Measurements from ENCODE around the gene PRR12. TPM values are rescaled to one million over a fixed set of nuclear protein-coding genes. Genes with fewer than 3 reads are reported as not detected.
"Not testable (repeated sequence)": the region's sequence is repeated elsewhere in the genome, so short reads cannot be mapped to it uniquely, and the experiment has no call there.

Gene PRR12
- polyA plus RNA-seq, 3 donors, result 0.04 to 3.3 (median 0.11) TPM

DNA sequence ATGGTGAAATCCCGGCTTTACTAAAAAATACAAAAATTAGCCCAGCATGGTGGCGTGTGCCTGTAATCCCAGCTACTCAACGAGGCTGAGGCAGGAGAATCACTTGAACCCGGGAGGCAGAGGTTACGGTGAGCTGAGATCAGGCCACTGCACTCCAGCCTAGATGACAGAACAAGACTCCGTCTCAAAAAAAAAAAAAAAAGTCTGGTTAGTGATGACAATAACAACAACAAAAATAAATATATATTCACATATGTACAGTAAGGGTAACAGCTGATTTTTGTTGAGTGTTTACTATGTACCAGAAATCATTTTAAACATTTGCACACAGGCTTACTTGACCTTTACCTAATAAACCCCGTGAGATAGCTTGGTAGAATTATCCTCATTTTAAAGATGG, 26.0 kb downstream of the PRR12 start:
- H3K27ac Mint-ChIP-seq, result peak overlapping the region in 1 of 7 donors; percentile 48
- no peak overlapping the region for H3K27ac ChIP-seq (ENCODE audit: low read depth in 1 of 2, low read length in 2 of 2)
- H3K36me3 Mint-ChIP-seq, result peaks cover 54 to 86% of the 10 kb centered on the region in 2 donors
- H3K4me3 ChIP-seq (replicated peaks in 1 of 3; ENCODE audit: low read depth in 2 of 3, low read length in 3 of 3), result no peak overlapping the region
- peaks cover 17% of the 10 kb centered on the region for H3K4me1 Mint-ChIP-seq
- H3K4me2 ChIP-seq (replicated peaks; ENCODE audit: extremely low read depth, low read length, poor library complexity, severe bottlenecking), result no peak overlapping the region
- H3K27me3 ChIP-seq (ENCODE audit: control insufficient read depth in 2 of 2, insufficient read depth in 2 of 2, low read length in 2 of 2), result no peaks in the 10 kb centered on the region
- peaks cover 5 to 18% of the 10 kb centered on the region in 2 donors for H3K4me1 ChIP-seq (ENCODE audit: control insufficient read depth in 1 of 2, insufficient read depth in 2 of 2, low read length in 2 of 2)
- DNase-seq, result no peak
- peaks cover 0 to 6% (median 0%) of the 10 kb centered on the region in 7 donors for H3K9me3 Mint-ChIP-seq
- 94% methylated on average over 4 of the region's 7 CpGs for WGBS (ENCODE audit: insufficient coverage)
- intact Hi-C loops (cut with micrococcal nuclease), result no loop called here
- H3K79me2 ChIP-seq (ENCODE audit: insufficient read depth, low read length), result peaks cover 31% of the 10 kb centered on the region
- peaks cover 77% of the 10 kb centered on the region for H4K20me1 ChIP-seq (ENCODE audit: insufficient read depth, low read length)
- H3K36me3 ChIP-seq (replicated peaks in 1 of 2; ENCODE audit: control insufficient read depth in 1 of 2, insufficient read depth in 2 of 2, low read length in 2 of 2), result peaks cover 68 to 82% of the 10 kb centered on the region in 2 donors
- TF ChIP-seq, protein P1, sequence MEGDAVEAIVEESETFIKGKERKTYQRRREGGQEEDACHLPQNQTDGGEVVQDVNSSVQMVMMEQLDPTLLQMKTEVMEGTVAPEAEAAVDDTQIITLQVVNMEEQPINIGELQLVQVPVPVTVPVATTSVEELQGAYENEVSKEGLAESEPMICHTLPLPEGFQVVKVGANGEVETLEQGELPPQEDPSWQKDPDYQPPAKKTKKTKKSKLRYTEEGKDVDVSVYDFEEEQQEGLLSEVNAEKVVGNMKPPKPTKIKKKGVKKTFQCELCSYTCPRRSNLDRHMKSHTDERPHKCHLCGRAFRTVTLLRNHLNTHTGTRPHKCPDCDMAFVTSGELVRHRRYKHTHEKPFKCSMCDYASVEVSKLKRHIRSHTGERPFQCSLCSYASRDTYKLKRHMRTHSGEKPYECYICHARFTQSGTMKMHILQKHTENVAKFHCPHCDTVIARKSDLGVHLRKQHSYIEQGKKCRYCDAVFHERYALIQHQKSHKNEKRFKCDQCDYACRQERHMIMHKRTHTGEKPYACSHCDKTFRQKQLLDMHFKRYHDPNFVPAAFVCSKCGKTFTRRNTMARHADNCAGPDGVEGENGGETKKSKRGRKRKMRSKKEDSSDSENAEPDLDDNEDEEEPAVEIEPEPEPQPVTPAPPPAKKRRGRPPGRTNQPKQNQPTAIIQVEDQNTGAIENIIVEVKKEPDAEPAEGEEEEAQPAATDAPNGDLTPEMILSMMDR (IDR thresholded peaks at IDR 0.05), result no peak
- no peak overlapping the region for H2AFZ ChIP-seq (ENCODE audit: insufficient read depth, low read depth, low read length, poor library complexity, severe bottlenecking)
- H3K4me3 Mint-ChIP-seq, result no peak overlapping the region
- no peaks in the 10 kb centered on the region for H3K27me3 Mint-ChIP-seq (ENCODE audit: low read depth in 3 of 3)
- no peak overlapping the region for H3K9ac ChIP-seq (ENCODE audit: insufficient read depth, low read length, poor library complexity, severe bottlenecking)
- H3K9me3 ChIP-seq (replicated peaks in 1 of 2; ENCODE audit: control insufficient read depth in 1 of 2, insufficient read depth in 1 of 2, low read length in 2 of 2), result no peaks in the 10 kb centered on the region

DNA sequence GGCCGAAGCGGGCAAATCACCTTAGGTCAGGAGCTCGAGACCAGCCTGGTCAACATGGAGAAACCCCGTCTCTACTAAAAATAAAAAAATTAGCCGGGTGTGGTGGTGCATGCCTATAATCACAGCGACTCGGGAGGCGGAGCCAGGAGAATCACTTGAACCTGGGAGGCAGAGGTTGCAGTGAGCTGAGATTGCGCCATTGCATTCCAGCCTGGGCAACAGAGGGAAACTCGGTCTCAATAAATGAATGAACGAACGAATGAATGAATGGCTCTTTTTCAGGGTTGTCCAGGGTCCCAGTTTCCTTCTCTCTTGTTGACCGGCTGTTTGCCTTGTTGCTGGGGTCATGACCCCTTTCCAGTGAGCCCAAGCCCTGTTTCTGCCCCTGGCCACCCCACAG, 26.9 kb downstream of the PRR12 start:
- Mint-ChIP-seq H3K4me1 (peaks cover 10% of the 10 kb centered on the region), H3K36me3 (peaks cover 55 to 91% of the 10 kb centered on the region in 2 donors), H3K27ac (peak overlapping the region in 3 of 7 donors; percentile 11 to 64 (median 50))
- H2AFZ ChIP-seq (ENCODE audit: insufficient read depth, low read depth, low read length, poor library complexity, severe bottlenecking); H3K4me3 Mint-ChIP-seq; H3K9ac ChIP-seq (ENCODE audit: insufficient read depth, low read length, poor library complexity, severe bottlenecking); intact Hi-C loops (cut with micrococcal nuclease); H3K9me3 Mint-ChIP-seq; H3K27ac ChIP-seq (ENCODE audit: low read depth in 1 of 2, low read length in 2 of 2); H3K27me3 Mint-ChIP-seq (ENCODE audit: low read depth in 3 of 3); H3K27me3 ChIP-seq (ENCODE audit: control insufficient read depth in 2 of 2, insufficient read depth in 2 of 2, low read length in 2 of 2); H3K4me2 ChIP-seq (replicated peaks; ENCODE audit: extremely low read depth, low read length, poor library complexity, severe bottlenecking); H3K9me3 ChIP-seq (replicated peaks in 1 of 2; ENCODE audit: control insufficient read depth in 1 of 2, insufficient read depth in 1 of 2, low read length in 2 of 2); DNase-seq; H3K4me1 ChIP-seq (ENCODE audit: control insufficient read depth in 1 of 2, insufficient read depth in 2 of 2, low read length in 2 of 2); H3K4me3 ChIP-seq (replicated peaks in 1 of 3; ENCODE audit: low read depth in 2 of 3, low read length in 3 of 3): not testable (repeated sequence)
- whole genome bisulfite sequencing (ENCODE audit: insufficient coverage), result 94% methylated on average over 10 of the region's 13 CpGs
- Histone ChIP-seq H4K20me1 (ENCODE audit: insufficient read depth, low read length) (peaks cover 70% of the 10 kb centered on the region), H3K79me2 (ENCODE audit: insufficient read depth, low read length) (peaks cover 21% of the 10 kb centered on the region), H3K36me3 (replicated peaks in 1 of 2; ENCODE audit: control insufficient read depth in 1 of 2, insufficient read depth in 2 of 2, low read length in 2 of 2) (peaks cover 72 to 87% of the 10 kb centered on the region in 2 donors)
